GM19023 (cell line): ENCODE measurements around the gene ABCC9.

ENCODE experiments used
- ATAC-seq: cut with Tn5 transposase; IDR thresholded peaks from one replicate; pipeline ENCODE4 v1.9.1; 2021; ENCODE audit warnings: mild to moderate bottlenecking, moderate library complexity; ENCODE audit not compliant: unreplicated experiment

The ABCC9 gene

DNA sequence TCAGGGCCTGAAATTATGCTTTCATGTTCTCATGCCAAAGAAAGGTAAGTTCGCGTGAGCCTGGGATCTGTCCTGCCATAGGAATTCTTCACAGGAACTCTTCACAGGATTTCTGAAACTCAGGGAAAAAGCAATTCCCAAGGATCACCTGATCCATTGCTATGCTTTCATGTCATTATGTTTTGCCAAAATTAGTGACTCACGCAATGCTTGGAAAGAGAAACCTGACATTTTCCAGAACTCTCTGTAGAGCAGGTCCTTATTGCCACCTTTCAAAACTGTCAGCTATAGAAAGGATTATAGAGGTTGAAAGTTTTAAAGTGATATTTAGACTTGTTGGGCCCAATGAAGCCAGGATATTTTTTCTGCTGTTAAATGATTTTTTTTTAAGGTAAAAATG, 160.4 kb downstream of the ABCC9 start:
- ATAC-seq: no peak

DNA sequence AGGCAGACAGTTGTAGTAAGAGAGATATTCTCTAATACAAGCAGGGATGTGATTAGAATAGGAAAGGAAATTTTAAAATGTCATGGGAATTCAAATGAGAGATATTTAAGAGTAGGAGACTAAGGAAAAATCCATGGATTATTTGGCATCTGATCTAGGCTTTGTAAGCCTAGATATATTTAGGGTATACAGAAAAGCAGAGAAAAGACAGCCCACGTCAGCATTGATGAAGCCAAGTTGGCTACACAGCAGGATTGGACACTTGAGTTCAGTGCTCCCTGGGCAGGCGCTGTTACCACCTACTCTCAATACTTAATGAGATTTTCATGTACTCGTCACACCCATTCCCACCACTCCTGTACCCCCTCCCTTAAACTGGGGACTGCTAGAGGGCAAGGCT, 165.1 kb downstream of the ABCC9 start:
- ATAC-seq: no peak

DNA sequence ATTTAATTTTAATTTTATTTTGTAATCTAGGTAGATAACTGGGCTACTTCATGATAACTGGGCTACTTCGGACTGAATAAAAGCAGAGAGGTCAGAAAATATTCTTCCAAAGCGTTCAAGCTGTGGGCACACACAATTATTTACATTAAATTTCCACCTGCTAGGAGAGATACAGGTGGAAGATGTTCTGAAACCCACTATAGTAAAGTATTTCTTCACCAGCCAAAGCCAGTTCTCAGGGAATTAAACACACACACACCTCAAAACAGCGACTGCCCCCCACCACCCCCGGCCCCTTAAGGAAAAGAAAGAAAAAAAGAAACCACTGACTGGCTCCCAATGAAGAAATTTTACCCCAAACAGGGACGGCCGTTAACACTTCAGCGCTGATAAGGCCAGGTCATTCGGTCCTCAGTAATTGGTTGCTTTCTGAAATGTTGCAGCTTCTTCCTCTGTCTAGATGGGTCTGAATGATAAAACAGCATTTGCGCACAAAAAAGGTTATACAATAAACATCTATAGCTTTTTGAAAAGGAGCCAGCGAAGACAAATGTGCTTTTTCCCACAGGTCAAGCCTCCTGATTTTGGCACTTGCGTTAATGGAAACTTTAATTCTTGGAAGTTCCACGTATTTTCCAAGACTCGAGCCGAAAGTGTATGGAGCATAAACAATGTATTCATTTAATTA, 165.9 kb downstream of the ABCC9 start:
- no peak for ATAC-seq

DNA sequence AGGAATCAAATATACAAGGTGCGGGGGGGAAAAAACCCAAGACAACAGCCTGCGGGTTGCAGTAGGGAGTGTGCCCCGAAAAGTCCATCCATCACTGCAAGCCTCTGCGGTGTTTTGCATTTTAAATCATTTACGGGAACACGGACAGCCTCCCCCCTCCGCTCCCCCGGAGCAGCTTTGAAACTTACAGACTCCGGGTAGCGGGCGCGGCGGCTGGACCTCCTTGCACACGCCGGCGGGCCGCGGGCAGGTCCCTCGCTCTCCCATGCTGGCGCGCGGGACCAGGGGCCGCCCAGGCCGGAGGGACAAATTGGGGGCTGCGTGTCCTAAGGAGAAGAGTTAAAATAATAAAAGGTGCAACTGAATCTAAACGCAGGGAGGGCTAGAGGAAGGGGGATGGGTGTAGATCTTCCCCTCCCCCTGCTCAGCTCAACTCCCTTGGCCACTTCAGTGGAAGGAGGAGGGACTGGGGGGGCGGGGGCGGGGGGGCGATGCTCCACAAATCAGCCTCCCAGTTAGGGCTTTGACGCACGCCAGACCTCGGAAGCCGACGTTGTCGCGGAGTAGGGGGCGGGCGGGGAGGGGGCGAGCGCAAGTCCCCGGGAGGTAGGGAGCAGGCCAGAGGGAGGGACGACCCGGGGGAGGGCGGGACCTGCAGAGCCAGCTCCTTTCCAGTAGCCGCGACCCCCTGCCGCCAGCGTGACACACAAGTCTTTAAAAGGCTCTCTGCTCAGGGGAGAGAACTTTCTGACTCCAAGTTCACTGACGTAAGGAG, 166.7 kb downstream of the ABCC9 start, which contains the start of gene KCNJ8:
Gene KCNJ8, minus strand, starts transcription at position 349 of the 775 bp plus-strand sequence. CDS start 1,090 bp downstream, outside the sequence.
- no peak for ATAC-seq

DNA sequence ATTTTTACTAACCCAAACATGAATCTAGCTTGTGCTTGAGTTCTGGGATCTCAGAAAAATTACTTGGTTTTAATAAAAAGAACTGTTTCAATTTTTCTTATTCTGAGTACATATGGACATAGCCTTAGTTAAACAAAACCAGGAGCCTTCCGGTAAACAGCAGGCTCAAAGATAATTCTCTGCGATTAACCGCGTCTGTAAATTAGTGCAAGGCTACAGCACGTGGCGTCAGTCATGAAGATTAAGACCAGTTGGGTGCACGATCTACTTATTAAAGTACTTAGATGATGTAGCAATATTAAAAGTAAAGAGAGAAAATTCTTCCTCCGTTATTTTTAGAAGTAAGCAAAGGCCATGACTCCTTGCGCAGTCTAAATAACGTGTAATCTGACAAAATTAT, 167.4 kb downstream of the ABCC9 start:
- no peak for ATAC-seq

DNA sequence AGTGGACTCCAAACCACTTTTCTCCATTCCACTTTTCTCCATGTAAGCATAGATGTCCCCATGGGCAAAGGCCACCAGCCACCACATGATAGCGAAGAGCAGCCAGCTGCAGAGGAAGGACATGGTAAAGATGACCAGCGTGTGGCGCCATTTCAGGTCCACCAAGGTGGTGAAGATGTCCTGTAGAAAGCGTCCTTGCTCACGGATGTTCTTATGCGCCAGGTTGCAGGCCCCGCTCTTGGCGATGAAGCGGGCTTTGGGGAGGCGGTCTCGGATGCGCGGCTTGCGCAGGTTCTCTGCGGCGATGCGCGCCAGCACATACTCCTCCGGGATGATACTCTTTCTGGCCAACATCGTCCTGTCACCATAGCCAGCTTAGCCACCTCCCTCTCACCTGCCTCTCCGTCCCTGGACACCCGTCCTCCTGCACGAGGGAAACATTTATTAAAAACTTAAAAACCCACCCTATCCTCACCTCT, 167.9 kb downstream of the ABCC9 start:
- no peak for ATAC-seq

DNA sequence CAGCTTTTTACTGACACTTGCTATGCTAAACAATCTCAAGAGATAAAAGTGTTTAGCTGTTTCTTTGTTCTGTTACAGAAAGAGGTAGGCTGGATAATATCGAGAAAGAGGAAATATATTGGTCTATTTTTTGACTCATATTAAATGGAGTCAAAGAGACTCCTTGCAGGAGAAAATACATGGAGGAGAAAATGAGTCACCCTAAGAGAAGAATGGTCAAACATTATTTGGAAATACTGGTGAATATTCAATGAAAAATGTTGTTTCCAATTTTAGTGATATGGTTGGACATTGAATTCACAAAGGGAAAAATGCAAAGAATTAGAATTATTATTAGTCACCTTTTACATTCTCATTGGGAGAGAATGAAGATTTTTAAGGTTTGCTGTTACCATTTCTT, 169.9 kb downstream of the ABCC9 start:
- ATAC-seq: no peak

DNA sequence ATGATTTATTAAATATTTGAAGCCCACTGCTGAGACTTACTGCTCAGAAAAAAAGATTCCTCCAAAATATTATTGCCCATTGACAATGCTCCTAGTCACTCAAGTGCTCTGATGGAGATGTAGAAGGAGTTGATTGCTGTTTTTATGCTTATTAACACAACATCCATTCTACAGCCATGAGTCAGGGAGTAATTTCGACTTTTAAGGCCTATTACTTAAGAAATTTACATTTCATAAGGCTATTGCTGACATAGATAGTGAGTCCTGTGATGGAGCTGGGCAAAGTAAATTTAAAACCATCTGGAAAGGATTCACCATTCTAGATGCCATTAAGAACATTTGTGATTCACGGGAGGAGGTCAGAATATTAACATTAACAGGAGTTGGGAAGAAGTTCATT, 171.9 kb downstream of the ABCC9 start:
- no peak for ATAC-seq

DNA sequence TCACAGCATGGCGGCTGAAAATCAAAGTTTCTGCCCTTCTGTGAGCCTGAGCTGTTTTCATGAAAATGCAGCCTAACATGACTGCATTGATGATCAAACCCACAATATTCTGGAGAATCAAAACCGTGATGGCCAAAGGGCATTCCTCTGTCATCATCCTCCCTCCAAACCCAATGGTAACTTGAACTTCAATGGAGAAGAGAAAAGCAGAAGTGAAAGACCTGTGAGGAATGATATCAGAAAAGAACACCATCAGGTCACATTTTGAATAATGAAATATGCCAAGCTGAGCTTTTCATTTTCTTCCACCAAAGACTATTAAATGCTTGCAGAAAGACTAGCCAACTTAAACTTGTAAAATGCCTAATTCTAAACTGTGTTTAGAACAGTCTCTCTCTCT, 174.8 kb downstream of the ABCC9 start:
- no peak for ATAC-seq

DNA sequence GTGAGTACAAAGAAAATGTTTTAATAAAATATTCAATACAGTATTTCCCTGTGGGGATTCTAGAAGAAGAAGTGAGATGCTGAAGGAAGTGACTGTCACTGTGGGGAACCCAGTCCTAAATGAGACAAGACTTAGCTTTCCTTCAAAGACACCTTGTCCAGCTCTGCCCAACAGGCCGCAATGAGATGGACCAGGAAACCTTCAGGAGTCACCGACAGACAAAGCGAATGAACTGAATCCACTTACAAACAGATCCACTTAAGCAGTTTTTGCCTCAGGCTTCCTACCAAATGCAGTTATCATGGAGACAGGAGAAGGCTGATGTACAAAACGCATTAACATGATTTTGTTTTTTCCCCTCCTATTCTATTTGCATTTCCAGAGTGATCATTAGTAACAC, 176.3 kb downstream of the ABCC9 start:
- ATAC-seq: no peak

DNA sequence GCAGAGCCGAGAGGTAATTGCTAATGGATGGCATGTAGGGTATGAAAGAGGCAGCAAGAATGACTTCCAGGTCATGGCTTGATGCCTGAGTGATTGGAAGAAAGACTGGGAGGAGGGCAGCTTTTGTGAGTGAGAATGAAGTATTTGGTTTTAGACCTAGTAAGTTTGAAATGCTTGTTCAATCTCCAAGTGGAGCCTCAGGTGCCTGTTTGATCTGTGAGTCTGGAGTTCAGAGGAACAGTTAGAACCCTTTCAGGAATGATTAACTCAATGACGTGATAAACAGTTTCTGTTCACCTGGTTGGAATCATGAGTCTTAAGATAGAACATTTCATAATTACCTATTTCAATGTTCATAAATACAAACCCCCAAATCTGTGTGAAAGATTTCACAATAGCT, 177.2 kb downstream of the ABCC9 start:
- no peak for ATAC-seq

DNA sequence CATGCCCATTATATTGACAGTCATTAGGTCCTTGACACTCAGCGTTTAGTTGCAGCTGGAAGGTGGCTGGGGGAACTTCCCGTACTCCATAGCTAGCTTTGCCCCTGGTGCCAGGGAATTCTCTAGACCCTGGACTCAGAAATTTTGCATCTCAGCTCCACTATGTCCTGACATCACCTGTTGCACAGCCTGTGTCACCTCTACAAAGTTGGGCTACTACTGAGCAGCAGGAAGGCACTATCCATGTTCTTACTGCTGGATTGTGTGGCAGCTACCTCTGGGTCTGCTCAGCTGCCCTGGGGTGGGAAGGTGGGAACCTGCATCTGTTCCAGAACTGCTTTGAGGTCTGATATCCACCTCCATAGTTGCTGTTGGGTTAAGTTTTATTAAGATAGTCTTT, 177.7 kb downstream of the ABCC9 start:
- ATAC-seq: no peak

DNA sequence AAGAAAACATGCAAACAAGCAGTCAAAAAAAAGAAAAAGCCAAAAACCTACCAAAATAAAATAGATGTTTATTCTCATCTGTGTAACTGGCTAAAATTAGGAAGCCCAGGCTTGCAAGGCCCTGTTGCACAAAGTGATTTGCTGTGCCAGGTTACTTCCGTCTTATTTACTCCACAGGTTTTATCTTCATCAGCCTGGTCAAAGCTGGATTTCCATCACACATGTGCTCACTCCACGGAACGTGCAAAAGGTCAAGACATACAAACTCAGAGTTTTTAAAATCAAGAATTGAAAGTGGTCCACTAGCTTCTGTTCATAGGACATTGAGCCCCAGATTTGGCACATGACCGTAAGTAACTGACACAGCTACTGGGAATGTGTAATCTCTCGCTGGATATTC, 181.5 kb downstream of the ABCC9 start:
- ATAC-seq: no peak

DNA sequence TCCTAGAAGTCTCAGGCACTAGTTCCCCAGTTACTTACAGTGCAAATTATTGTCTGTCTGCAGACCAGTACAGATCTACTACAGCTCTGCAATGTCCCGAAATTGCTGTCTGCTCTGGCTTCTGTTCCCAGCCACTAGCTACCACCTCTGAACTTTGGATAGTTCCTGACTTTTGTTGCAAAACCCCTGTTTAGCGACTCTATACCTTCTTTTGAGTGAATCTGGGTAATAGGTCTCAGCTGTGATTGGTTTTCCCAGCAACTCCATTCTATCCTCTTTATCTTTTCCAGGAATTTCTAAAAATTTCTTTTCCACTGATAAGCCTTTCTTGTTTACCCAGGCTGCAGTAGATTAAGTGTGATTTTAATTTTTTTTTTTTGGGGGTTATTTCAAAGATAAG, 183.5 kb downstream of the ABCC9 start:
- ATAC-seq: no peak

DNA sequence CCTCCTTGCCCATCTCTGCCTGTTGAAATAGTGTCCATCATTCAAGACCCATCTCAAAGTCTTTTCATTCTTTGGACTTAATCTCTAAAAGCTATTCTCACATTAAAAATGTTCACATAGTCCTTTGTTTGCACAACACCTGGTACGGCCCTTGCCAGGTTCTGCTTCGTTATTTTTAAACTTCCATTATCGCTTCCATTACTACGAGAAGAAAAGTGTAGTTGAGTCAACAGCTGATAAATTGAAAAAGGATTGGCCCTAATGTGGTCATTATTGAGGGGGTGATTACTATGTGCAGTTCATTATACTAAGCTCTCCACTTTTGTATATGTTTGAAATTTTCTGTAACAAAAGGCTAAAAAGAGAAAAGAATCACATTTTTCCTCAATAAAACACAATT, 184.5 kb downstream of the ABCC9 start:
- ATAC-seq: no peak

DNA sequence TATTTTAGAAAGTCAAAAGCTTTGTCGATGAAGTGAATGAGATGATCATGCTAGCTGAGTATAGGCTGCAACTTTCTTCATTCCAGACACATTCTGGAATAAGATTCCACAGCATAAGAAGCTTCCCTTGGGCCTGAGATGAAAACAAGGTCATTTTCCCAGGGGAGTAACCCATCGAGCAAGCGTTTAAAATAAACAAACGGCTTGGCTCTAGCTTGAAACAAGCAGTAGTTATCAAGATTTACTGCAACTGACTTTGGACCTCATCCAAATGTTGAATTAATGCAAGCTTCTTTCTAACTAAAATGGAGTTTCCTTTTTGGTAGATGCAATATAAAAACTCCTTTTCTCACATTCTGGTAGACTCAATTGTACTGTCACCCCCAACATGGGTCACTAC, 189.7 kb downstream of the ABCC9 start:
- ATAC-seq: no peak
